Occipital lobe (tissue), 3 donors: ENCODE data around the gene TRIM60. TPM values are rescaled to one million over a fixed set of nuclear protein-coding genes. Genes with fewer than 3 reads are reported as not detected.
"Not testable (repeated sequence)": the region's sequence is repeated elsewhere in the genome, so short reads cannot be mapped to it uniquely, and the experiment has no call there.

Source experiments
- DNase-seq: peaks from one replicate; lab custom pipeline; 2025; lab: John Stamatoyannopoulos, UW
- small RNA-seq: library from RNA; depleted of rRNA; stranded (forward); fragments of <200 nt; gene quantifications from one replicate; pipeline ENCODE3, GENCODE V24; 2014
- total RNA-seq: library from RNA; depleted of rRNA; stranded (reverse); fragments of >200 nt; gene quantifications from one replicate; pipeline ENCODE4 v1.2.3, GENCODE V29; 2014

TRIM60 gene
- total RNA-seq, 1 donor from 2014 or later: not detected

GRCh38 chr4:165053645-165054044, 21.8 kb downstream of the TRIM60 start, which contains the start of gene TRIM75:
Gene TRIM75 (plus strand): TSS chr4:165053866. CDS start chr4:165059148, 5,282 bp downstream.
- no peak for DNase-seq

- no peak for DNase-seq
Observed at GRCh38 chr4:165055601-165056000, 23.8 kb downstream of the TRIM60 start.

GRCh38 chr4:165058666-165059065, 26.9 kb downstream of the TRIM60 start:
- no peak for DNase-seq

- no peak for DNase-seq
Observed at GRCh38 chr4:165059386-165059785, 27.6 kb downstream of the TRIM60 start.

GRCh38 chr4:165060938-165061337, 29.1 kb downstream of the TRIM60 start:
- no peak for DNase-seq

- no peak for DNase-seq
Observed at GRCh38 chr4:165070560-165070959, 38.8 kb downstream of the TRIM60 start.

- DNase-seq: not testable (repeated sequence)
Observed at GRCh38 chr4:165073346-165073745, 41.5 kb downstream of the TRIM60 start.

- DNase-seq: no peak
Observed at GRCh38 chr4:165077034-165077578, 45.3 kb downstream of the TRIM60 start.

GRCh38 chr4:165079476-165079875, 47.7 kb downstream of the TRIM60 start:
- DNase-seq: no peak

GRCh38 chr4:165084787-165085186, 53.0 kb downstream of the TRIM60 start:
- not testable (repeated sequence) for DNase-seq

- no peak for DNase-seq
Observed at GRCh38 chr4:165085946-165086345, 54.1 kb downstream of the TRIM60 start.

- no peak for DNase-seq
Observed at GRCh38 chr4:165088366-165088765, 56.6 kb downstream of the TRIM60 start.

Small RNA genes lying within 50 kb of the gene (small RNA-seq; reads per million reads assigned to genes)
- gene AC106872.12: not detected

Other genes starting within 250 kb of the TRIM60 start
- not detected for gene APELA, start 154.8 kb upstream of the TRIM60 start, total RNA-seq
- gene TRIM61, start 54.3 kb upstream of the TRIM60 start, total RNA-seq: 2.5 TPM
- gene TRIM75, start 21.9 kb downstream of the TRIM60 start, total RNA-seq: not detected
- 8.6 TPM for gene TMEM192, start 80.9 kb downstream of the TRIM60 start, total RNA-seq
- 62.5 TPM for gene KLHL2, start 175.6 kb downstream of the TRIM60 start, total RNA-seq